MCF 10A (cell line): ENCODE data around the gene DNM1L. TPM values are rescaled to one million over a fixed set of nuclear protein-coding genes. Genes with fewer than 3 reads are reported as not detected.

Experiments used
- BruUV-seq: library from RNA; stranded (reverse); fragments of 400-500 nt; replicated peaks from 2 replicates; lab custom pipeline; 2021; lab: Mats Ljungman, UMichigan
- CTCF ChIA-PET: fragments of 300-600 bp; sonication (Branson Sonifier 250); formaldehyde crosslinking; extraction: SDS; loops from one replicate; lab custom pipeline; 2021; ENCODE audit warnings: antibody characterized with exemption, inconsistent platforms; lab: Yijun Ruan, JAX
- POLR2A ChIA-PET: fragments of 300-600, 350-650 bp; sonication (Branson Sonifier 250); formaldehyde crosslinking; extraction: SDS; loops from one replicate; lab custom pipeline; 2020; ENCODE audit warnings: antibody characterized with exemption, inconsistent platforms; lab: Yijun Ruan, JAX
- DNase-seq: peaks from one replicate; pipeline ENCODE4 v3.0.0-alpha.2; 2018; ENCODE audit not compliant: unreplicated experiment
- H3K27ac Mint-ChIP-seq: one replicate; pipeline ENCODE4 v1.8.0; 2022; ENCODE audit warnings: mild to moderate bottlenecking, low read depth, mixed read lengths; ENCODE audit not compliant: unreplicated experiment
- H3K27me3 Mint-ChIP-seq: one replicate; pipeline ENCODE4 v1.8.0; 2022; ENCODE audit warnings: mixed read lengths; ENCODE audit not compliant: insufficient read depth, unreplicated experiment
- H3K36me3 Mint-ChIP-seq: one replicate; pipeline ENCODE4 v1.8.0; 2022; ENCODE audit warnings: mild to moderate bottlenecking, moderate library complexity, mixed read lengths; ENCODE audit not compliant: insufficient read depth, unreplicated experiment
- H3K4me1 Mint-ChIP-seq: one replicate; pipeline ENCODE4 v1.8.0; 2022; ENCODE audit warnings: mixed read lengths; ENCODE audit not compliant: insufficient read depth, unreplicated experiment
- H3K4me3 Mint-ChIP-seq: one replicate; pipeline ENCODE4 v1.8.0; 2022; ENCODE audit warnings: mild to moderate bottlenecking, moderate library complexity, mixed read lengths; ENCODE audit not compliant: unreplicated experiment
- H3K9me3 Mint-ChIP-seq: one replicate; pipeline ENCODE4 v1.8.0; 2022; ENCODE audit warnings: mixed read lengths; ENCODE audit not compliant: unreplicated experiment
- intact Hi-C: fragments of 100-400 bp; cut with micrococcal nuclease; formaldehyde crosslinking; loops from 2 replicates; pipeline ENCODE4 v1.14.1; 2022
- total RNA-seq: library from RNA; stranded (reverse); gene quantifications from 2 replicates; pipeline ENCODE4 v1.2.3, GENCODE V29; 2022
- TF ChIP-seq, protein P1 (sequence below): fragments of 200-600 bp; IDR thresholded peaks from one replicate; pipeline ENCODE4 v1.8.0; 2022; ENCODE audit warnings: antibody characterized with exemption, mild to moderate bottlenecking; ENCODE audit not compliant: unreplicated experiment

Gene DNM1L
- total RNA-seq, 1 experiment from 2014 or later = 86.9 TPM

DNA sequence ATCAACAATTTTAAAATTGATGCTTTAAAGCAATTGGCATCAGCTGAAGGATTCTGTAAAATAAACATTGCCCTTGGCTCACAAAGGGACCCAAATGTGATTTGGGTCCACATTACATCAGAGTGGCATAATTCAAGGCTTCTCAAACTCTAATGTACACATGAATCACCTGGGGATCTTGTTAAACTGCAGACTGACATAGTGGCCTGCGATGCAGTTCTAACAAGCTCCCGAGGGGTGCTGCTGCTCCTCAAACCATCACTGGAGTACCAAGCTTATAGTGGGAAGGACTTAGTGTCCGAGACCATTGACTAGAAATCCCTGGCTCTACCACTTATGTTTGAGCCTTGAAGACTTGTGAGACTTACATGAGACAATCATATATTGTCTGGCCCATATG lies 31.8 kb upstream of the DNM1L start:
- no TSS peak for BruUV-seq
- ChIA-PET CTCF (interaction anchor here (1.0 to 2.6 kb wide), 2 partner anchors 10 to 191 kb away, joined by 3 to 11 read pairs; no protein-coding TSS in a partner anchor), POLR2A (interaction anchor here (0.7 to 1.7 kb wide), 2 partner anchors 14 to 128 kb away, joined by 4 read pairs; no protein-coding TSS in a partner anchor)
- intact Hi-C loops = no loop called here
- H3K27me3 Mint-ChIP-seq = no peaks in the 10 kb centered on the region
- TF ChIP-seq, protein P1, sequence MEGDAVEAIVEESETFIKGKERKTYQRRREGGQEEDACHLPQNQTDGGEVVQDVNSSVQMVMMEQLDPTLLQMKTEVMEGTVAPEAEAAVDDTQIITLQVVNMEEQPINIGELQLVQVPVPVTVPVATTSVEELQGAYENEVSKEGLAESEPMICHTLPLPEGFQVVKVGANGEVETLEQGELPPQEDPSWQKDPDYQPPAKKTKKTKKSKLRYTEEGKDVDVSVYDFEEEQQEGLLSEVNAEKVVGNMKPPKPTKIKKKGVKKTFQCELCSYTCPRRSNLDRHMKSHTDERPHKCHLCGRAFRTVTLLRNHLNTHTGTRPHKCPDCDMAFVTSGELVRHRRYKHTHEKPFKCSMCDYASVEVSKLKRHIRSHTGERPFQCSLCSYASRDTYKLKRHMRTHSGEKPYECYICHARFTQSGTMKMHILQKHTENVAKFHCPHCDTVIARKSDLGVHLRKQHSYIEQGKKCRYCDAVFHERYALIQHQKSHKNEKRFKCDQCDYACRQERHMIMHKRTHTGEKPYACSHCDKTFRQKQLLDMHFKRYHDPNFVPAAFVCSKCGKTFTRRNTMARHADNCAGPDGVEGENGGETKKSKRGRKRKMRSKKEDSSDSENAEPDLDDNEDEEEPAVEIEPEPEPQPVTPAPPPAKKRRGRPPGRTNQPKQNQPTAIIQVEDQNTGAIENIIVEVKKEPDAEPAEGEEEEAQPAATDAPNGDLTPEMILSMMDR = no peak
- H3K4me1 Mint-ChIP-seq = no peaks in the 10 kb centered on the region
- DNase-seq = no peak
- no peak overlapping the region for H3K4me3 Mint-ChIP-seq
- no peak overlapping the region for H3K27ac Mint-ChIP-seq
- H3K9me3 Mint-ChIP-seq = no peaks in the 10 kb centered on the region
- H3K36me3 Mint-ChIP-seq = peaks cover 65% of the 10 kb centered on the region

DNA sequence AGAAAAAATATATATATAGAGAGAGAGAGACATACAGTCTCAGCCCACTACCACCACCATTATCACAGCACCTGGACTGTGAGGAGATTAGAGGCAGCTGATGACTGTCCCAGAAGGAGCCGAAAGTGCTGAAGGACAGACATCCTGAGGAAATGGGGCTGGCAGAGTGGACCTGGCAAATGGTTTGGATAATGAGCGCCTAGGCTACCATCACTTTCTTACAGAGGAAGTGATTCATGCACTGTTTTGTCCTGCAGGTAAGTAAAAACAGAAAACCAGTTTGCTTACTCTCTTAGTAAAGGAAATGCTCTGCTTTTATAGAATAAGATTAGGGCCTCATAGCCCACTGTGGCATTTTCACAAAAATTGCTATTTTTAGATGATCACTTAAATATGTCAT lies 28.6 kb upstream of the DNM1L start:
- Mint-ChIP-seq H3K4me3 (no peak overlapping the region), H3K27me3 (no peaks in the 10 kb centered on the region), H3K4me1 (no peaks in the 10 kb centered on the region), H3K27ac (no peak overlapping the region), H3K9me3 (no peaks in the 10 kb centered on the region), H3K36me3 (peaks cover 38% of the 10 kb centered on the region)
- DNase-seq = peak; percentile 43
- TF ChIP-seq, protein P1 = no peak
- BruUV-seq = no TSS peak
- intact Hi-C loops = no loop called here
- POLR2A ChIA-PET = interaction anchor here (1.3 kb wide), 1 partner anchor 11 kb away, joined by 3 read pairs; no protein-coding TSS in a partner anchor
- CTCF ChIA-PET = interaction anchor here (0.6 to 0.7 kb wide), 2 partner anchors 938 to 958 kb away, joined by 3 to 7 read pairs; no protein-coding TSS in a partner anchor

DNA sequence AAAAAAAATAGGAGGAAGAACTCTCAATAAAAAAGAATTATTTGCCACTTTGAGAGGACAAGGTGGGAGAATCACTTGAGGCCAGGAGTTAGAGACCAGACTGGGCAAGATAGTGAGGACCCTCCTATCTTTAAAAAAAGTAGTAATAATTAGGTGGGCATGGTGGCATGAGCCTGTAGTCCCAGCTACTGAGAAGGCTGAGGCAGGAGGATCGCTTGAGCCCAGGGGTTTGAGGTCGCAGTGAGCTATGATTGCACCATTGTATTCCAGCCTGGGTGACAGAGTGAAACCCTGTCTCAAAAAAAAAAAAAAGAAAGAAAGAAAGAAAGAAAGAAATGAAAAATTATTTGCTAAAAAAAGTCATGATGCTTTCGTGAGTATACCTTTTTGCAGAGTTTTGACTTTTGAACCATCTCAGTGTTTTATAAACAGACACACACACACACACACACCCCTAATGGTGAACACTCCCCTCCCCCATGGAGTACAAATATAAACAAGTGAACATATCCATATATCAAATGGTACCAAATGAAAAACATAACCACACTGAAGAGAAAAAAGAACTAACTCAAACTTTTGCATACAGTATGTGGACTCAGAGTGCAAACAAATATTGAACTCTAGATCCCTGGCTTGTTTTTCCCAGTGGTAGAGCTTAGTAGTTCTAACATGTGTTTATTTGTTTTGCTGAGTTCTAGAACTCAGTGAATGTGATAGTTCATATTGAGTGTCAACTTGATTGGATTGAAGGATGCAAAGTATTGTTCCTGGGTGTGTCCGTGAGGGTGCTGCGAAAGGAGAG lies 27.7 kb upstream of the DNM1L start:
- no peak overlapping the region for H3K4me3 Mint-ChIP-seq
- no TSS peak for BruUV-seq
- intact Hi-C loops = no loop called here
- no peaks in the 10 kb centered on the region for H3K27me3 Mint-ChIP-seq
- peaks cover 29% of the 10 kb centered on the region for H3K36me3 Mint-ChIP-seq
- DNase-seq = no peak
- no peak overlapping the region for H3K27ac Mint-ChIP-seq
- H3K4me1 Mint-ChIP-seq = no peaks in the 10 kb centered on the region
- ChIA-PET POLR2A (interaction anchor here (0.6 to 0.8 kb wide), 3 partner anchors 41 to 1371 kb away, joined by 3 read pairs; partner anchors contain the start of gene ALG10), CTCF (interaction anchor here (0.8 kb wide), 1 partner anchor 195 kb away, joined by 3 read pairs; no protein-coding TSS in a partner anchor)
- no peaks in the 10 kb centered on the region for H3K9me3 Mint-ChIP-seq
- TF ChIP-seq, protein P1 = no peak

DNA sequence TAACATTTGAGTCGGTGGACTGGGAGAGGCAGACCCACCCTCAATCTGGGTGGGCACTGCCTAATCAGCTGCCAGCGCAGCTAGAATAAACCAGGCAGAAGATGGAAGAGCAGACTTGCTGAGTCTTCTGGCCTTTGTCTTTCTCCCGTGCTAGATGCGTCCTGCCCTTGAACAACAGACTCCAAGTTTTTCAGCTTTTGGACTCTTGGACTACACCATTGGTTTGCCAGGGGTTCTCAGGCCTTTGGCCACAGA lies 27.2 kb upstream of the DNM1L start:
- Mint-ChIP-seq H3K36me3 (peaks cover 24% of the 10 kb centered on the region), H3K9me3 (no peaks in the 10 kb centered on the region), H3K27ac (no peak overlapping the region), H3K4me1 (no peaks in the 10 kb centered on the region), H3K4me3 (no peak overlapping the region), H3K27me3 (no peaks in the 10 kb centered on the region)
- CTCF ChIA-PET = interaction anchor here (0.8 kb wide), 1 partner anchor 196 kb away, joined by 3 read pairs; no protein-coding TSS in a partner anchor
- TF ChIP-seq, protein P1 = no peak
- POLR2A ChIA-PET = interaction anchor here (0.7 to 0.9 kb wide), 2 partner anchors 291 to 1371 kb away, joined by 3 read pairs; partner anchors contain the start of gene ALG10
- intact Hi-C loops = no loop called here
- DNase-seq = no peak
- BruUV-seq = no TSS peak
